Measurements from ENCODE around the gene MAP3K15. TPM values are rescaled to one million over a fixed set of nuclear protein-coding genes. Genes with fewer than 3 reads are reported as not detected.

MAP3K15 gene
- total RNA-seq, 4 donors from 2014 or later, result not detected

GRCh38 chrX:19332983-19333382 is 182.3 kb downstream of the MAP3K15 start:
- H3K36me3 ChIP-seq, result no peaks in the 10 kb centered on the region
- no peak overlapping the region for H3K4me3 ChIP-seq (replicated peaks in 1 of 3)
- H3K27me3 ChIP-seq, result no peaks in the 10 kb centered on the region
- peak in 1 of 2 donors; percentile 4 for DNase-seq
- H3K9me3 ChIP-seq, result no peaks in the 10 kb centered on the region
- H3K4me1 ChIP-seq, result no peaks in the 10 kb centered on the region
- TF ChIP-seq CTCF (IDR thresholded peaks at IDR 0.05) (no peak), POLR2A (IDR thresholded peaks at IDR 0.05) (no peak)
- intact Hi-C loops (cut with DNase I), result no loop called here
- WGBS, 2 donors, result 36 to 37% methylated on average over 3 of the region's 5 CpGs
- H3K27ac ChIP-seq, result no peak overlapping the region

- H3K36me3 ChIP-seq, result no peaks in the 10 kb centered on the region
- H3K9me3 ChIP-seq, result no peaks in the 10 kb centered on the region
- H3K4me3 ChIP-seq (replicated peaks in 1 of 3), result no peak overlapping the region
- no peaks in the 10 kb centered on the region for H3K4me1 ChIP-seq
- TF ChIP-seq POLR2A (IDR thresholded peaks at IDR 0.05), result no peak
- H3K27ac ChIP-seq, result no peak overlapping the region
- intact Hi-C loops (cut with DNase I), result no loop called here
- no peaks in the 10 kb centered on the region for H3K27me3 ChIP-seq
- no peak for DNase-seq
- WGBS, 2 donors, result 95 to 99% methylated on average over 6 to 9 of the region's 10 CpGs
These were observed 183.5 kb downstream of the MAP3K15 start for GRCh38 chrX:19331831-19332230.

GRCh38 chrX:19326567-19326966 is 188.7 kb downstream of the MAP3K15 start:
- Histone ChIP-seq H3K36me3 (no peaks in the 10 kb centered on the region), H3K4me3 (replicated peaks in 1 of 3) (no peak overlapping the region), H3K9me3 (no peaks in the 10 kb centered on the region), H3K27ac (no peak overlapping the region), H3K27me3 (no peaks in the 10 kb centered on the region), H3K4me1 (no peaks in the 10 kb centered on the region)
- intact Hi-C loops (cut with DNase I), result no loop called here
- WGBS, 2 donors, result 95 to 97% methylated on average over 2 of the region's 2 CpGs
- DNase-seq, result no peak
- TF ChIP-seq POLR2A (IDR thresholded peaks at IDR 0.05) (no peak), CTCF (IDR thresholded peaks at IDR 0.05) (no peak)

Small RNA genes lying within 50 kb of the gene (small RNA-seq; reads per million reads assigned to genes)
- gene RF00019, result not detected

Other genes with a start within 250 kb of the MAP3K15 start
- 100 to 1,000 TPM; 102 to 131 (median 123) TPM for gene PDHA1, start 171.6 kb downstream of the MAP3K15 start, total RNA-seq